ENCODE data around the gene POGZ.
A peak's percentile ranks its signal among the peaks of the same experiment; 100 is the strongest.
"Not testable (repeated sequence)": the region's sequence is repeated elsewhere in the genome, so short reads cannot be mapped to it uniquely, and the experiment has no call there.

POGZ gene

DNA sequence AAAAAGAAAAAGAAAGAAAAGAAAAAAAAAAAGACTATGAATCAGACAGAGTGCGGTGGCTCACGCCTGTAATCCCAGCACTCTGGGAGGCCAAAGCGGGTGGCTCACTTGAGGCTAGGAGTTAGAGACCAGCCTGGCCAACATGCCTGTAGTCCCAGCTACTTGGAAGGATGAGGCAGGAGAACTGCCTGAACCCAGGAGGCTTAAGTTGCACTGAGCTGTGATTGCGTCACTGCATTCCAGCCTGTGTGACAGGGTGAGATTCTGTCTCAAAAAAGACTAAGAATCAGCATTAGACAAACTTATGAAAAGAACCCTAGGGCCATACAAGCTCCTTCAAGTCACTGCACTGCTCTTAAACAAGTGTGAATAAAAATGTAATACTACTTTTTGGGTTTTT, 43.1 kb downstream of the POGZ start:
- peaks cover 2% of the 10 kb centered on the region for H3K4me1 Mint-ChIP-seq (ENCODE audit: low read depth)
- no peak overlapping the region for H3K27ac Mint-ChIP-seq
- no peaks in the 10 kb centered on the region for H3K27me3 Mint-ChIP-seq (ENCODE audit: low read depth)
- H3K36me3 Mint-ChIP-seq (ENCODE audit: low read depth), result peaks cover 30% of the 10 kb centered on the region
- H3K4me3 Mint-ChIP-seq, result no peak overlapping the region
- H3K9me3 Mint-ChIP-seq, result no peaks in the 10 kb centered on the region

DNA sequence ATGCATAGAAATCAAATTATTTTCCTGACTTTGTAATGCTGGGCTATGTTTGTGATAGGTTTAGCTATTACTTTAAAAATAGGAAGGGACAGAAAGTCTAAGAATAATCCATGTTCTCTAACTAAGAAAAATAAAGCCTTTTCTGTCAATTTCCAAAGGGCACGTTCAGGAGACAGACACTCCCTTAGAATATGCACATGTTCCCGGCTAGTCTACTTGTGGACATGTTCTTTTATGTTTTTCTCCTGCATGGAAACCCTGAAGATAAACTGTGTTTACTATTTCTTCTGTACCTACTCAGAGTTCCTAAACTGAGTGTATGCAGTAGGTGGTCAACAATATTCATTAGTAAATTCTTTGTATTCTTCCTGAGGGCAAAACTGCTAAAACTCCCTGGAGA, 47.4 kb downstream of the POGZ start:
- no peaks in the 10 kb centered on the region for H3K4me1 Mint-ChIP-seq (ENCODE audit: low read depth)
- no peak overlapping the region for H3K4me3 Mint-ChIP-seq
- H3K27me3 Mint-ChIP-seq (ENCODE audit: low read depth), result no peaks in the 10 kb centered on the region
- H3K27ac Mint-ChIP-seq, result no peak overlapping the region
- peaks cover 44% of the 10 kb centered on the region for H3K36me3 Mint-ChIP-seq (ENCODE audit: low read depth)
- H3K9me3 Mint-ChIP-seq, result no peaks in the 10 kb centered on the region

DNA sequence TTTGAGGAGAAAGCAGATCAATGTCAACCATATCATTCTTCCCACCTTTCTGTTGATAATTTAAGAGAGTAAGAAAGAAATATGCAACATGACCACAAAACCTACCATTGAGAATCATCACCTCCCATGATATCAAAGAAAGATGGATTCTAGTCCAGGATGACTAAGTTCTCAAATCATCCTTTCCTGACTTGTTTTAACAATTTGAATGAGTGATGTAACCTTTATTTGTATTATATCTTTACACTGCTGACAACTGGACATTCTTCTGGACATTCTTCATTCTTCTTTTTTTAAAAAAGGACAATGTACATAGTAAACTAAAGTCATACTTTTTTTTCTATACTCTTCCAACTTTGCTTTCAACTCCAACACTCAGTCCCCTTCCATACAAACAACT, 50.4 kb downstream of the POGZ start:
- Mint-ChIP-seq H3K9me3 (no peaks in the 10 kb centered on the region), H3K27me3 (ENCODE audit: low read depth) (no peaks in the 10 kb centered on the region), H3K36me3 (ENCODE audit: low read depth) (peaks cover 46% of the 10 kb centered on the region), H3K4me1 (ENCODE audit: low read depth) (no peaks in the 10 kb centered on the region), H3K27ac (no peak overlapping the region), H3K4me3 (no peak overlapping the region)

DNA sequence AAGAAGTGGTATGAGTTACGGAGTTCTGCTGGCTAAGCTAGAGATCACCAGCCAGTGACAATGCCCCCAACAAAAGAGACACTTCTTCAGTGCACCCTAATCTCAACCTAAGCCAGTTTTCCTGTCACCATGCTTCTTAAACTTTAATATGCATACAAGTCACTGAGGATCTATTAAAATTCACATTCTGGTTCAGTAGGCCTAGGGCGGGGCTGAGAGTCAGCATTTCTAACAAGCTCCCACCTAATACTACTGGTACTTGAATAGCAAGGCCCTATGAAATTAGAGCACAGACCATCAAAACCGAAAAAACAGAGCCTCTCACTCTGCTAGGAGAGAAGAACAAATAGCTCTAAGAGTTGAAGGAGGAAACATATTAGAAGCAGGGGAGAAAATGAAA, 52.0 kb downstream of the POGZ start:
- peaks cover 4% of the 10 kb centered on the region for H3K4me1 Mint-ChIP-seq (ENCODE audit: low read depth)
- no peak overlapping the region for H3K4me3 Mint-ChIP-seq
- H3K9me3 Mint-ChIP-seq, result no peaks in the 10 kb centered on the region
- no peaks in the 10 kb centered on the region for H3K27me3 Mint-ChIP-seq (ENCODE audit: low read depth)
- H3K27ac Mint-ChIP-seq, result no peak overlapping the region
- peaks cover 52% of the 10 kb centered on the region for H3K36me3 Mint-ChIP-seq (ENCODE audit: low read depth)

DNA sequence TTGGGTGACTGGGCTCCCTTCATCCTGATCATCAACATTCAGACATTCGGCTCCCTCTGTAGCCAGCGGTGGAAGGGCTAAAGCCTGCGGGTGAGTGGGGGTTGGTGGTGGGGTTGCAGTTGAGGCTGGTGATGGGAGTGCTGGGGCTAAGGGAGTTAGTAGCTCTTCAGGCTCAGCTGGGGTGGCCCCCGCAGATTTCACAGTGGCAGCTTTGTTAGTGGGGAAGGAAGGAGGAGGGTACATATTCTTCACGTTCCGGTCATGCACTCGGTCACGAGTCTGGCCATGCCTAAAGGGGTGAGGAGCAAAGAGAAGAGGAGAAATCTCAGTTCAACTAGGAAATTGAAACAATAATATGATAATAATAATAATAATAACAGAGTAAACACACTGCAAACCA, 53.1 kb downstream of the POGZ start:
- peaks cover 57% of the 10 kb centered on the region for H3K36me3 Mint-ChIP-seq (ENCODE audit: low read depth)
- no peaks in the 10 kb centered on the region for H3K27me3 Mint-ChIP-seq (ENCODE audit: low read depth)
- no peak overlapping the region for H3K27ac Mint-ChIP-seq
- H3K9me3 Mint-ChIP-seq, result no peaks in the 10 kb centered on the region
- peaks cover 11% of the 10 kb centered on the region for H3K4me1 Mint-ChIP-seq (ENCODE audit: low read depth)
- no peak overlapping the region for H3K4me3 Mint-ChIP-seq

DNA sequence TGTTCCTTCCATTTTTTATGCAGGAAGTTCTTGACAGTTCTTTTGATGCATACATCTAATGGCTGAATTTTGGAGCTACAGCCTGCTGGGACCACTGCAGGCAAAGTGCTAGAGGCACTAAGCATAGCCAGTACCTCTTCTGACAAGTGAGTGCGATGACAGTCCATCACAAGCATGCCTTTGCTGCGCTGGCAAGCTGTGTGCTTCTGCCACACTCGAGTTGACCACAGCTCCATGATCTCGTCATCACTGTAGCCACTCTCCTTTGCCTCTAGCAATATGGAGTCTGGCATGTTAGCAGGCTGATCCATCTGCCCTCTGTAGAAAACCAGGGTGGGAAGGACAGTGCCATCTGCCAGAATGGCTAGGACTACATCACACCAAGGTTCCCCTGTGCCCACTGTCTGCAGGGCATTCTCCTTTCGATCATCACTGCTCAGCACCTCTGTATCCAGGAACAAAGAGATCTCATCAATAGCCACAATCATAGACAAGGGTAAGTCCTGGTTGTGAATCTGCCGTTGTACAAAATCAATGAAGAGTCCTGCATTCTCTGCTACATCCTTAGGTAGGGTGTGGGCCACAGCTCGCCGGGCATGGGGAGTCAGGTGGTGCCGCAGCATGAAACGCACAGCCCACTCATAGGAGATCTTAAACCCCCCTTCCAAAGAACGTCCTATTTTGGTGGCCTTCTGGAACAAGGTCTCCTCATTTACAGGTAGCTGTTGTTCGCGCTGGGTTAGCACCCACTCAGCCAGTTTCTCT, 53.9 kb downstream of the POGZ start:
- H3K9me3 Mint-ChIP-seq, result no peaks in the 10 kb centered on the region
- H3K4me3 Mint-ChIP-seq, result no peak overlapping the region
- no peaks in the 10 kb centered on the region for H3K27me3 Mint-ChIP-seq (ENCODE audit: low read depth)
- H3K4me1 Mint-ChIP-seq (ENCODE audit: low read depth), result peaks cover 19% of the 10 kb centered on the region
- H3K36me3 Mint-ChIP-seq (ENCODE audit: low read depth), result peaks cover 60% of the 10 kb centered on the region
- no peak overlapping the region for H3K27ac Mint-ChIP-seq

DNA sequence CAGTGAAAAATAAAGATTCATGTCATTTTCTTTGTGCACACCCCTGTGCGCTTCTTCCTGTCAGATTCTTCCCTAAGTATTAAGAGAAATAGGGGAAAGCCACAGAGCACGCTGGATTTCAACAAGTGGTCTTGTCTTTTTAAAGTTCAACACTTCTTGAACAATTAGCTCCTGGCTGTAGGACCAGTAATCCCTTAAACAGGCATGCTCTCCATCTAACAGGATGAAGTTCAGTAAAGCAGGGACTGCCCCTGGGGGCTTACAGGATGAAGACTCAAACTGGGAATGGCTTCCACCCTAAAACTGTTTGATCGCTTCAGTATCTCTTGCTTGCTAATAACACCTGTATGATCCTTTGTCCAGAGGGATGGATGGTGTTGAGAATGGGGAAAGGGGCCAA, 55.7 kb downstream of the POGZ start:
- Mint-ChIP-seq H3K27ac (peak overlapping the region; percentile 1), H3K4me3 (no peak overlapping the region), H3K36me3 (ENCODE audit: low read depth) (peaks cover 60% of the 10 kb centered on the region), H3K27me3 (ENCODE audit: low read depth) (no peaks in the 10 kb centered on the region), H3K9me3 (no peaks in the 10 kb centered on the region), H3K4me1 (ENCODE audit: low read depth) (peaks cover 27% of the 10 kb centered on the region)

DNA sequence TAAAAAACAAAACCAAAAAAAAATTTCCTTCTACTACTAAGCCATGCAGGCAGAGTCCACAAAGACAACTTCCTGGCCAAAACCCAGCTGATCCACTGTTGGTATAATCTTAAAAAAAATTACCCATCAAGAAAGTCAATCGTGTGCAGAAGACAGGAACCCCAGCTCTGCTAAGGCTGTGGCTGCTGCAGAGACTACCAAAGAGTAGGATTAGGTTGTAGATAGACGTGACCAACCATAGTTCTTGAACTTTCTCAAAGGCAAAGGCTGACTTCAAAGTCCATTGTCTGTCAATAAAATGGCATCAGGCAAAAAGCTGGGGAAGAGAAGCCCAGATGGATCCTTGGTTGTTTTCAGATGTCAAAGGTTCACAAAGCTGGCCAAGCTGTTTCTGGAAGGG, 56.5 kb downstream of the POGZ start:
- Mint-ChIP-seq H3K9me3 (no peaks in the 10 kb centered on the region), H3K27ac (peak overlapping the region; percentile 24), H3K27me3 (ENCODE audit: low read depth) (no peaks in the 10 kb centered on the region), H3K4me3 (no peak overlapping the region), H3K4me1 (ENCODE audit: low read depth) (peaks cover 28% of the 10 kb centered on the region), H3K36me3 (ENCODE audit: low read depth) (peaks cover 58% of the 10 kb centered on the region)

DNA sequence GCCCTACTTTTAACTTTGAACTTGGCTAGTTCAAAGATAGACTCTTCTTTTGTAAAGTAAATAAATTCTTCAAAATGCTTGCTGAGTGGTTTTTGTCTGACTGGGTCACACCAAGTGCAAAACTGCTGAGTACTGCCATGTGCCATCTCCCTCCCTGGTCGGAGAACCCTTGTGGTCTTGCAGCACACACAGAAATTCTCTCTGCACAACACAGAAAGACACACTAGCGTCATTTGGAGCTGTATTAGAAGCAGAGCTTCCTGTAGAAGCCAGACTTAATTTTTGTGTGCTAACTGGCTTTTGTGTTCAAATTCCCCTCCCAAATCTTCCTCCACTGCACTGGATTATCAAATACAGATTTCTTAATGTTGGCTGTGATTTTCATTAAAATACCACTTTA, 57.4 kb downstream of the POGZ start:
- H3K27ac Mint-ChIP-seq, result peak overlapping the region; percentile 19

DNA sequence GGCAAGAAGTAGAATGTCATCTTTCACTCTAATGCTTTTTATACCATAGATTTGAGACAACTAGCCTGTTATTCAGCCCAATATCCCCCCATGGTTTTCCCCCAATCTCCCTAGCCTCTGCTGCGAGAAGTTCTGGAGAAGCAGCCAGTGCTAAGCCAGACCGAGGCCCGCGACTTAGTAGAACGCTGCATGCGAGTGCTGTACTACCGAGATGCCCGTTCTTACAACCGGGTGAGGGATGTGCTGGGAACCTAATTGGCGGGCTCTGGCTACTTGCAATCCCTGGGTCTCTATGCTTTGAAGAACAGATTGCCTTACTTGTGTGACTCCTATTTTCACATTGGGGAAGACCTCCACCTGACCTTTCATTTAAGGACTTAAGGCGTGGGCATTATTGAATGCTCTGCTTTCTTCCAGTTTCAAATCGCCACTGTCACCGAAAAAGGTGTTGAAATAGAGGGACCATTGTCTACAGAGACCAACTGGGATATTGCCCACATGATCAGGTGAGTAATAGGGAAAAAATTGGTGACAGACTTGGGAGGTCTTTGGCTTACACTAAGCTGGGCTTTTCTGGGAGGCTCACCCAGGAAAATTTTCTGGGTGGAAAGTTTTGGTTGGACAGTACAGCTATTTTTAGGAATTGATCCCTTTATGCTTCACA, 58.0 kb downstream of the POGZ start:
- Mint-ChIP-seq H3K36me3 (ENCODE audit: low read depth) (peaks cover 49% of the 10 kb centered on the region), H3K4me3 (peak overlapping the region; percentile 99), H3K27me3 (ENCODE audit: low read depth) (peaks cover 4% of the 10 kb centered on the region), H3K4me1 (ENCODE audit: low read depth) (peaks cover 28% of the 10 kb centered on the region), H3K27ac (peak overlapping the region; percentile 100), H3K9me3 (no peaks in the 10 kb centered on the region)

More for the DNA sequence above, 57.4 kb downstream of the POGZ start:
- Mint-ChIP-seq H3K4me1 (ENCODE audit: low read depth) (peaks cover 28% of the 10 kb centered on the region), H3K36me3 (ENCODE audit: low read depth) (peaks cover 51% of the 10 kb centered on the region), H3K9me3 (no peaks in the 10 kb centered on the region), H3K27me3 (ENCODE audit: low read depth) (peaks cover under 1% of the 10 kb centered on the region), H3K4me3 (peak overlapping the region; percentile 16)

DNA sequence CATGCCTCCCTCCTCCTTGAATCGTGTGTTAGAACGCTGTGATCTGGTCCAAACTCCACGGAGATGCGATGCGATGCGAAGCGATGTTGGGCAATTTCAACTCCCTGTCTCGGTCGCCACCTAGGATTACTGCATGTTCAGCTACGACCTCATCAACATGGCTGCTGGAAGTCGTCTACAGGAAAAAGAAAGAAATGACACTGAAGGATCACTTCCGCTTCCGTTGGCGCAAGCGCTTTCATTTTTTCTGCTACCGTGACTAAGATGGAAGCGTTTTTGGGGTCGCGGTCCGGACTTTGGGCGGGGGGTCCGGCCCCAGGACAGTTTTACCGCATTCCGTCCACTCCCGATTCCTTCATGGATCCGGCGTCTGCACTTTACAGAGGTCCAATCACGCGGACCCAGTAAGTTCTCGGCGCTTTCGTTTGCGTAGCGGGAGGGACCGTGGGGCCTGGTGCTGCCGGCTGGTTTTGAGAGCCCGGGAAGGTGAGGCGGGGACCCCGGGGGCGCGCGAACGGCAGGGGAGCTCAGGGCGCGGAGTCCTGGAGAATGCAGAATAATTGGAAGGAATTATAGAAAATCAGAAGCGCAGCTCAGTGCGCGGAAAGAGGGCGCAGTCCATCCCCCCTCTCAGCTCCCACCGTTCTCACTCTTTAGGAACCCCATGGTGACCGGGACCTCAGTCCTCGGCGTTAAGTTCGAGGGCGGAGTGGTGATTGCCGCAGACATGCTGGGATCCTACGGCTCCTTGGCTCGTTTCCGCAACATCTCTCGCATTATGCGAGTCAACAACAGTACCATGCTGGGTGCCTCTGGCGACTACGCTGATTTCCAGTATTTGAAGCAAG, 59.7 kb downstream of the POGZ start, which contains the start of gene PSMB4:
TSS of gene PSMB4 (plus strand) at position 250 of the 848 bp plus-strand sequence. CDS start at position 265, 15 bp downstream.
- H3K4me3 Mint-ChIP-seq, result peak within 1 kb of the TSS; percentile 99
- H3K27me3 Mint-ChIP-seq (ENCODE audit: low read depth), result peaks cover 7% of the 10 kb centered on the region
- peaks cover 28% of the 10 kb centered on the region for H3K4me1 Mint-ChIP-seq (ENCODE audit: low read depth)
- peak within 1 kb of the TSS; percentile 100 for H3K27ac Mint-ChIP-seq
- peaks cover 40% of the 10 kb centered on the region for H3K36me3 Mint-ChIP-seq (ENCODE audit: low read depth)
- no peaks in the 10 kb centered on the region for H3K9me3 Mint-ChIP-seq

DNA sequence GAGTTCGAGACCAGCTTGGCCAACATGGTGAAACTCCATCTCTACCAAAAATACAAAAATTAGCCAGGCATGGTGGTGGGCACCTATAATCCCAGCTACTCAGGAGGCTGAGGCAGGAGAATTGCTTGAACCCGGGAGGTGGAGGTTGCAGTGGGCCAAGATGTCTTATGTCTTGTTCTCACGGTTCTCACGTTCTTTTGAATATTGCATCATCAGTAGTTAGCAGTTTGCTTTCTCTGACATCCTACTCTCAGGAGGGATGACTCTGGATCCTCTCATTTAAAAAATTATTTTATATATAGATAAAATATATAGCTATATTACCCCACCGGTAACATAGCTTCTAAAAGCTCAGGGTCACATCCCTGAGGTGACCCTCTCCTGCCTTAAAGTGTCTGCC, 63.0 kb downstream of the POGZ start:
- peaks cover 20% of the 10 kb centered on the region for H3K36me3 Mint-ChIP-seq (ENCODE audit: low read depth)
- peaks cover 19% of the 10 kb centered on the region for H3K27me3 Mint-ChIP-seq (ENCODE audit: low read depth)
- not testable (repeated sequence) for H3K27ac Mint-ChIP-seq, H3K4me3 Mint-ChIP-seq, H3K9me3 Mint-ChIP-seq
- peaks cover 18% of the 10 kb centered on the region for H3K4me1 Mint-ChIP-seq (ENCODE audit: low read depth)

DNA sequence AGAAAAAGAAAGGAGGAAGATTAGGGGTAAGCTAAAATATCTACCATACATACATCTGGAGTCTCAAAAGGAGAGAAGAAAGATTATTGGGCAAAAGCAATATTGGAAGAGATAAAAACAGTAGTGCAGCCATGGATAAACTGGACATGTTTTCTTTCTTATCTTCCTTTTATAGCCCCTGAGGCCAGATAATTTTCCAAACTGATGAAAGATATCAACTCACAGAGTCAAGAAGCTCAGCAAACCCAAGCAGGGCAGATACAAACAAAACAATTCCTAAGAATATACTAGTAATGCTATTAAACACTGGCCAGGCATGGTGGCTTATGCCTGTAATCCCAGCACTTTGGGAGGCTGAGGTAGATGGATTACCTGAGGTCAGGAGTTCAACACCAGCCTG, 65.7 kb downstream of the POGZ start:
- no peaks in the 10 kb centered on the region for H3K9me3 Mint-ChIP-seq
- H3K36me3 Mint-ChIP-seq (ENCODE audit: low read depth), result no peaks in the 10 kb centered on the region
- H3K4me1 Mint-ChIP-seq (ENCODE audit: low read depth), result peaks cover under 1% of the 10 kb centered on the region
- no peak overlapping the region for H3K4me3 Mint-ChIP-seq
- peaks cover 19% of the 10 kb centered on the region for H3K27me3 Mint-ChIP-seq (ENCODE audit: low read depth)
- H3K27ac Mint-ChIP-seq, result no peak overlapping the region

DNA sequence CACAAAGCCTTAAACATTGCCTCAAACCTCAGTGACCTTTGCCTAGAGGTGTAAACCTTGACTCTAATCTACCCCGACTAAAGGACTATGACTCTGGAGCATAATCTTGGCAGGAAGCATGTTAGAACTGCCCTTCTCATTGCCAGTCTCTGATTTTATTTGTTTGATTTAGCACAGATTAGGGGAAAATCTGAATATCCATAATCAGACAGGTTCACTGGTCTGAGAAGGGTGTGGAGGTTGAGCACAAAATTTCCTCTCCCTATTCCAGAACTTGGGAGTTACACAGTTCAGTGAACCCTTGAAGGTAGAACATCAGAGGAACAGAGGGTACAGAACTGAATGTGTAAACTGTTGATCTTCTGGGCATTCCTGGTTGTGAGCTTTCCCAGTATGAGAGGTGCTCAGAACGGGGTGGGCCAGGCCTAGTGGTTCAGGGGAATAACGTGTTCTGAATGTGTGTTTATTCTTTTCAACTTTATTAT, 68.2 kb downstream of the POGZ start:
- Mint-ChIP-seq H3K27me3 (ENCODE audit: low read depth) (peaks cover 15% of the 10 kb centered on the region), H3K4me1 (ENCODE audit: low read depth) (no peaks in the 10 kb centered on the region), H3K4me3 (no peak overlapping the region), H3K36me3 (ENCODE audit: low read depth) (no peaks in the 10 kb centered on the region), H3K27ac (no peak overlapping the region), H3K9me3 (no peaks in the 10 kb centered on the region)

All from T-helper 1 cell treated with Interleukin-12 subunit alpha and Interleukin-12 subunit beta and Interleukin-4 antibody, amounts not matched to agents 30 μg/mL and 1 μg/mL, for 36 hours (primary cell).